ENCODE data around the gene RAB27B. TPM values are rescaled to one million over a fixed set of nuclear protein-coding genes. Genes with fewer than 3 reads are reported as not detected.

The RAB27B gene
- total and polyA plus RNA-seq, 2 of the 8 experiments (the other 6 are each of a cell fraction or from before 2014, with no cell fraction given): 0.05 to 0.60 TPM

DNA sequence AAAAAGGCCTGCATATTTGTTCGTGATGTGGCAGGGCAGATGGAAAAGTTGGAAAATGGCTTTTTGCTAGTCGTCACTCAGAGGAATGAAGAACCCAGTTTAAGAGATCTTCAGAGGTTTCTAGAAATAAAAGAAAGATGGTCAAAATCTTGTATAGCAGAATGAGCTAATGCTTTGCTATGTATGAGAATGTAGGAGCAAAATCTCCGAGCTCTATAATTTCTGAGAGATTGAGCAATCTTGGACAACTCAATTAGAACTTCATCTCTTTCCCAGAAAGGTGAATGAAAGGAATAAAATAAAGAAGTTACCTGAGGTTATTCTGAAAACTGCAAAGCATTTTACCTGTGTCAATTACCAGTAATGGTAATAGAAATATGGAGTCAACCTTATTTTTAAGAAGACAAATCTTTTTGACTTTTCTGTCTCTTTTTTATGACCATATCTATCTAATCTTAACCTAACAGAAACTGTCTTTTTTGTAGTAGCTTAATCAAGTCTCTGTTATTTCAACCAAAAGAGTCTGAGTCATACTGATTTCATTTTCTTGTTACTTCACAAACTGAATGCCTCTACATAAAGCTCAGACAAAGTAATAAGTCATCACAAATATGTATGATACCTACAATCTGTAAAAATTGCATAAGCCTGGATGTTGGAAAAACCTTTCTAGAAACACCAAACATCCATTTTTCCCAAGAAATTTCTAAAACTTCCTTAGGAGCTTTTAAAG is 98.5 kb downstream of the RAB27B start:
- Histone ChIP-seq H3K27ac (ENCODE audit: low read depth, low read length) (no peak overlapping the region), H3K23me2 (ENCODE audit: low read depth, low read length) (no peaks in the 10 kb centered on the region), H3K4me3 (ENCODE audit: extremely low read depth in 1 of 4, insufficient read depth in 2 of 4, low read depth in 3 of 4, low read length in 4 of 4) (no peak overlapping the region), H3K27me3 (replicated peaks in 1 of 4; ENCODE audit: control insufficient read depth in 3 of 4, extremely low read depth in 1 of 4, insufficient read depth in 3 of 4, low read length in 3 of 4) (no peaks in the 10 kb centered on the region), H3K56ac (replicated peaks; ENCODE audit: insufficient read length, low read depth, low read length) (no peak overlapping the region), H4K5ac (ENCODE audit: insufficient read length, low read depth, low read length) (no peak overlapping the region), H3K4me2 (ENCODE audit: insufficient read depth in 1 of 2, low read depth in 2 of 2, low read length in 2 of 2) (no peak overlapping the region), H4K91ac (replicated peaks; ENCODE audit: insufficient read length, low read length) (no peak overlapping the region), H3K79me1 (ENCODE audit: low read depth, low read length) (no peaks in the 10 kb centered on the region), H2BK15ac (ENCODE audit: low read length) (no peak overlapping the region), H3K4me1 (replicated peaks in 1 of 4; ENCODE audit: control insufficient read depth in 3 of 4, insufficient read depth in 4 of 4, low read length in 3 of 4) (no peaks in the 10 kb centered on the region), H3K9ac (replicated peaks in 1 of 4; ENCODE audit: extremely low read depth in 1 of 4, low read depth in 3 of 4, low read length in 3 of 4) (no peak overlapping the region), H2BK12ac (ENCODE audit: low read depth, low read length) (no peak overlapping the region), H3K9me3 (ENCODE audit: insufficient read depth in 2 of 2, low read depth in 1 of 2, low read length in 1 of 2) (no peaks in the 10 kb centered on the region), H3K23ac (ENCODE audit: insufficient read length) (no peak overlapping the region), H3K79me2 (ENCODE audit: control insufficient read depth in 1 of 2, insufficient read depth in 2 of 2, low read length in 2 of 2) (no peaks in the 10 kb centered on the region), H2BK20ac (ENCODE audit: low read length) (no peak overlapping the region), H3K4ac (replicated peaks; ENCODE audit: insufficient read length, low read depth, low read length) (no peak overlapping the region), H2AFZ (ENCODE audit: low read length) (no peak overlapping the region), H3K18ac (ENCODE audit: extremely low read depth, low read length) (no peak overlapping the region), H2BK120ac (replicated peaks; ENCODE audit: low read depth, low read length) (no peak overlapping the region), H3K14ac (ENCODE audit: insufficient read length) (no peak overlapping the region), H4K8ac (ENCODE audit: extremely low read depth, insufficient read depth, low read length) (no peak overlapping the region), H2BK5ac (ENCODE audit: low read depth, low read length) (no peak overlapping the region), H3K36me3 (ENCODE audit: control insufficient read depth in 2 of 4, insufficient read depth in 4 of 4, low read length in 3 of 4) (no peaks in the 10 kb centered on the region), H2AK5ac (ENCODE audit: low read depth, low read length) (no peak overlapping the region), H4K20me1 (replicated peaks in 1 of 2; ENCODE audit: control insufficient read depth in 1 of 2, insufficient read depth in 2 of 2, low read length in 2 of 2) (no peaks in the 10 kb centered on the region)
- POLR2A ChIA-PET (ENCODE audit: partially characterized antibody): no interaction called here
- FAIRE-seq (no peak), DNase-seq (ENCODE audit: low read depth in 1 of 2, low spot score in 2 of 2) (no peak)
- CTCF ChIA-PET (ENCODE audit: partially characterized antibody): interaction anchor here (0.6 kb wide), 1 partner anchor 1164 kb away, joined by 3 read pairs; no protein-coding TSS in a partner anchor
- 94% methylated on average over 3 of the region's 3 CpGs; no CpG with 5 or more reads in 1 of the 2 experiments for WGBS, 2 experiments (ENCODE audit: extremely low coverage in 1 of 2, insufficient coverage in 1 of 2, insufficient read length in 1 of 2, insufficient replicate concordance in 2 of 2, low coverage in 1 of 2, low lambda C conversion rate in 2 of 2, missing lambda C conversion rate in 1 of 2)
- TF ChIP-seq SIN3A (conservative IDR thresholded peaks at IDR 0.05 in 1 of 2, IDR thresholded peaks at IDR 0.05 in 1 of 2; ENCODE audit: low read depth in 1 of 2, low read length in 2 of 2) (no peak), CHD2 (IDR thresholded peaks at IDR 0.05; ENCODE audit: low read length) (no peak), SAP30 (IDR thresholded peaks at IDR 0.05; ENCODE audit: insufficient read depth, insufficient replicate concordance, low read length) (no peak), BACH1 (IDR thresholded peaks at IDR 0.05; ENCODE audit: low read length) (no peak), HDAC6 (IDR thresholded peaks at IDR 0.05; ENCODE audit: low read depth, low read length) (no peak), SP1 (IDR thresholded peaks at IDR 0.05; ENCODE audit: low read depth, low read length) (no peak), YY1 (IDR thresholded peaks at IDR 0.05; ENCODE audit: low read depth, low read length) (no peak), CHD1 (IDR thresholded peaks at IDR 0.05; ENCODE audit: low read depth, low read length) (no peak), SIRT6 (IDR thresholded peaks at IDR 0.05; ENCODE audit: low read length) (no peak), SP2 (IDR thresholded peaks at IDR 0.05; ENCODE audit: low read length) (no peak), TAF1 (IDR thresholded peaks at IDR 0.05; ENCODE audit: low read depth, low read length) (no peak), POLR2A (IDR thresholded peaks at IDR 0.05; ENCODE audit: control extremely low read depth in 1 of 2, low read depth in 2 of 2, low read length in 2 of 2) (no peak), RNF2 (IDR thresholded peaks at IDR 0.05; ENCODE audit: borderline replicate concordance, low read depth, low read length, missing control alignments, poor library complexity, severe bottlenecking) (no peak)
- TF ChIP-seq, protein P1, sequence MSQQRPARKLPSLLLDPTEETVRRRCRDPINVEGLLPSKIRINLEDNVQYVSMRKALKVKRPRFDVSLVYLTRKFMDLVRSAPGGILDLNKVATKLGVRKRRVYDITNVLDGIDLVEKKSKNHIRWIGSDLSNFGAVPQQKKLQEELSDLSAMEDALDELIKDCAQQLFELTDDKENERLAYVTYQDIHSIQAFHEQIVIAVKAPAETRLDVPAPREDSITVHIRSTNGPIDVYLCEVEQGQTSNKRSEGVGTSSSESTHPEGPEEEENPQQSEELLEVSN (IDR thresholded peaks at IDR 0.05): no peak
